ELF-1 (cell line): ENCODE data around the gene ATG101.

ENCODE experiments used
- DNase-seq: peaks from one replicate; pipeline ENCODE4 v3.0.0-alpha.2; 2016; ENCODE audit warnings: low read depth, low spot score

Gene ATG101

GRCh38 chr12:52069327-52070184 lies at the start of gene ATG101:
Gene ATG101 (plus strand): TSS chr12:52069978. CDS start chr12:52073651, 3,673 bp downstream.
- DNase-seq: peak; percentile 97

- peak; percentile 88 for DNase-seq
These were observed 49.0 kb upstream of the ATG101 start for GRCh38 chr12:52020539-52021336.

- no peak for DNase-seq
These were observed 47.0 kb upstream of the ATG101 start for GRCh38 chr12:52022841-52023181.

- peak; percentile 95 for DNase-seq
These were observed 46.4 kb upstream of the ATG101 start for GRCh38 chr12:52023182-52023975.

GRCh38 chr12:52023976-52024688 lies 45.6 kb upstream of the ATG101 start:
- DNase-seq: no peak

- DNase-seq: no peak
These were observed 44.9 kb upstream of the ATG101 start for GRCh38 chr12:52024845-52025230.

- no peak for DNase-seq
These were observed 43.5 kb upstream of the ATG101 start for GRCh38 chr12:52026263-52026662.

- DNase-seq: peak; percentile 44
These were observed 42.5 kb upstream of the ATG101 start for GRCh38 chr12:52027085-52027843.

- DNase-seq: peak; percentile 91
These were observed 40.1 kb upstream of the ATG101 start for GRCh38 chr12:52029685-52030084.

- DNase-seq: no peak
These were observed 37.4 kb upstream of the ATG101 start for GRCh38 chr12:52032446-52032803.

GRCh38 chr12:52032804-52033445 lies 36.9 kb upstream of the ATG101 start:
- peak; percentile 97 for DNase-seq

GRCh38 chr12:52033446-52034140 lies 36.2 kb upstream of the ATG101 start:
- no peak for DNase-seq

GRCh38 chr12:52035190-52035589 lies 34.6 kb upstream of the ATG101 start:
- DNase-seq: no peak

GRCh38 chr12:52035926-52036325 lies 33.9 kb upstream of the ATG101 start:
- DNase-seq: no peak

- peak; percentile 74 for DNase-seq
These were observed 33.1 kb upstream of the ATG101 start for GRCh38 chr12:52036587-52037171.

GRCh38 chr12:52037248-52037861 lies 32.4 kb upstream of the ATG101 start:
- peak; percentile 72 for DNase-seq

GRCh38 chr12:52038447-52038846 lies 31.3 kb upstream of the ATG101 start:
- DNase-seq: no peak

GRCh38 chr12:52041035-52041434 lies 28.7 kb upstream of the ATG101 start:
- DNase-seq: no peak

GRCh38 chr12:52041695-52042123 lies 28.1 kb upstream of the ATG101 start:
- peak; percentile 77 for DNase-seq
